OCI-LY7 (cell line): Measurements from ENCODE around the gene S100B.

Experiments used
- EZH2phosphoT487 ChIP-seq: fragments of 200-600 bp; sonication (generic); IDR thresholded peaks from 2 replicates; pipeline ENCODE4 v1.6.1; 2018; ENCODE audit warnings: low read depth, borderline replicate concordance, mild to moderate bottlenecking, mixed run types, antibody characterized with exemption, low read length, moderate library complexity, mixed read lengths
- TF ChIP-seq, protein P1 (sequence below): fragments of 200-600 bp; sonication (generic); conservative IDR thresholded peaks from 2 replicates; pipeline ENCODE4 v1.5.1; 2014; ENCODE audit warnings: mild to moderate bottlenecking, antibody characterized with exemption, low read length, moderate library complexity, mixed read lengths

DNA sequence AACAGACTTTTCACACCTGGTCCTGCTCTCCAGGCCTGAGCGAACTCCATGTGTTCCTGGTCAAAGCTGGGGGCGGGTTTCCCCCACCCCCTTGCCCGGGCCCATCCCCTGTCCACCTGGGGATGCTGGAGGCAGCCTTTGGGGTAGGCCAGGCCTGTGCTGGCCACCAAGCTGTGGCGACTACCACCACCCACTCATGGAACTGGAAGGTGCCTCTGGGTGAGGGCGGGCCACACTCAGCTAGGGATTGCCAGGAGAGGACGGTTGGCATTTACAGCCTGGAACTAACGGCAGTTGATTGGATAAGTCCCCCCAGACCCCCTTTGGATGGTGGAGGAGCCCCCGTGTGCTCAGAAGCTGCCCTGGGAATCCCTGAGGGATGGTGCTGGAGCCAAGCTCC lies 7.9 kb downstream of the S100B start:
- TF ChIP-seq, protein P1, sequence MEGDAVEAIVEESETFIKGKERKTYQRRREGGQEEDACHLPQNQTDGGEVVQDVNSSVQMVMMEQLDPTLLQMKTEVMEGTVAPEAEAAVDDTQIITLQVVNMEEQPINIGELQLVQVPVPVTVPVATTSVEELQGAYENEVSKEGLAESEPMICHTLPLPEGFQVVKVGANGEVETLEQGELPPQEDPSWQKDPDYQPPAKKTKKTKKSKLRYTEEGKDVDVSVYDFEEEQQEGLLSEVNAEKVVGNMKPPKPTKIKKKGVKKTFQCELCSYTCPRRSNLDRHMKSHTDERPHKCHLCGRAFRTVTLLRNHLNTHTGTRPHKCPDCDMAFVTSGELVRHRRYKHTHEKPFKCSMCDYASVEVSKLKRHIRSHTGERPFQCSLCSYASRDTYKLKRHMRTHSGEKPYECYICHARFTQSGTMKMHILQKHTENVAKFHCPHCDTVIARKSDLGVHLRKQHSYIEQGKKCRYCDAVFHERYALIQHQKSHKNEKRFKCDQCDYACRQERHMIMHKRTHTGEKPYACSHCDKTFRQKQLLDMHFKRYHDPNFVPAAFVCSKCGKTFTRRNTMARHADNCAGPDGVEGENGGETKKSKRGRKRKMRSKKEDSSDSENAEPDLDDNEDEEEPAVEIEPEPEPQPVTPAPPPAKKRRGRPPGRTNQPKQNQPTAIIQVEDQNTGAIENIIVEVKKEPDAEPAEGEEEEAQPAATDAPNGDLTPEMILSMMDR, result no peak
- TF ChIP-seq EZH2phosphoT487, result no peak
